HG03575 (cell line): ENCODE measurements around the gene ESR1.
"Not testable (repeated sequence)": the region's sequence is repeated elsewhere in the genome, so short reads cannot be mapped to it uniquely, and the experiment has no call there.

Source experiments
- ATAC-seq: cut with Tn5 transposase; IDR thresholded peaks from one replicate; pipeline ENCODE4 v1.9.1; 2021; ENCODE audit not compliant: unreplicated experiment, insufficient number of reproducible peaks, low FRiP score; ENCODE audit errors: extremely low read depth

The ESR1 gene

GRCh38 chr6:151876122-151876521, 68.6 kb downstream of the ESR1 start:
- ATAC-seq, result no peak

GRCh38 chr6:151877458-151877857, 70.0 kb downstream of the ESR1 start:
- no peak for ATAC-seq

DNA sequence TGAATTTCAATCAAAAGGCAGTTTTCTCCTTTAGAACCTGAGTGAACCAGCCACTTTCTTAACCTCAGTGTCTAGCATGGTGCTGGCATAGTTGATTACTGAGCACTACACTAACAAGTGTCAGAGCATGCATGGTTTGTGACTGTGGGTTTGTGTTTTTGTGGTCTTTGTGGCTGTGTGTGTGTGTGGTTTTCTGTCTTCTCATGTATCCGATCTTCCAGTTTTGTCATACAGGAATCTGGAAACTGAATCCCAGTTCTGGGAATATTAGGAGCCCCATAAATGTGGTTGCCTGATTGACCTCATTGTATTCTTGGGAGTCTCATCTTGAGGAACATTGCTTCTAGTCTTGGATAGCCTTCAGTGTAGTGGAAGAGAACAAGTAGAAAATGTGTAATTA, 73.7 kb downstream of the ESR1 start:
- no peak for ATAC-seq

GRCh38 chr6:151882206-151882605, 74.7 kb downstream of the ESR1 start:
- ATAC-seq, result no peak

- no peak for ATAC-seq
These were observed 77.8 kb downstream of the ESR1 start for GRCh38 chr6:151885234-151885633.

DNA sequence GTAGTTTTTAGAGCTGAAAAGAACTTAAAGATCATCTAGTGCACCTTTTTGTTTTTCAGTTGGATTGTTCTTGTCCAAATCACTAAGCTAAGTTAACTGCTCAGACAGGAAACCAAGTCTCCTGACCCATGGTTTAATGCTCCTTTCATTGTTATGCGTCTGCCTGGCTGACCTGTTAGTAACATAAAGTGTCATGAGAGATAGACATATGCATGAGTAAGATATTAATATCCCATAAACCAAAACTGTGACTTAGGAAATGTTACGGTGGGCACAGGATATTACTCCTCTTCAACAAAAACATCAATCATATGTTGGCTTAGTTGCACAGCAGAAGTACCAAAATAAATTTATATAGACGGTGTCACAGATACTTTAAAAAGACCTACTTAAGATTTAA, 84.0 kb downstream of the ESR1 start:
- ATAC-seq, result no peak

GRCh38 chr6:151894426-151894825, 86.9 kb downstream of the ESR1 start:
- ATAC-seq, result not testable (repeated sequence)

DNA sequence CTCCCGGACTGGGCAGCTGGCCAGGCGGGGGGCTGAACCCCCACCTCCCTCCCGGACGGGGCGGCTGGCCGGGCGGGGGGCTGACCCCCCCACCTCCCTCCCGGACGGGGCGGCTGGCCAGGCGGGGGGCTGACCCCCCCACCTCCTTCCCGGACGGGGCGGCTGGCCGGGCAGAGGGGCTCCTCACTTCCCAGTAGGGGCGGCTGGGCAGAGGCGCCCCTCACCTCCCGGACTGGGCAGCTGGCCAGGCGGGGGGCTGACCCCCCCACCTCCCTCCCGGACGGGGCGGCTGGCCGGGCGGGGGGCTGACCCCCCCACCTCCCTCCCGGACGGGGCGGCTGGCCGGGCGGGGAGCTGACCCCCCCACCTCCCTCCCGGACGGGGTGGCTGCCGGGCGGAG, 91.7 kb downstream of the ESR1 start:
- ATAC-seq, result not testable (repeated sequence)

DNA sequence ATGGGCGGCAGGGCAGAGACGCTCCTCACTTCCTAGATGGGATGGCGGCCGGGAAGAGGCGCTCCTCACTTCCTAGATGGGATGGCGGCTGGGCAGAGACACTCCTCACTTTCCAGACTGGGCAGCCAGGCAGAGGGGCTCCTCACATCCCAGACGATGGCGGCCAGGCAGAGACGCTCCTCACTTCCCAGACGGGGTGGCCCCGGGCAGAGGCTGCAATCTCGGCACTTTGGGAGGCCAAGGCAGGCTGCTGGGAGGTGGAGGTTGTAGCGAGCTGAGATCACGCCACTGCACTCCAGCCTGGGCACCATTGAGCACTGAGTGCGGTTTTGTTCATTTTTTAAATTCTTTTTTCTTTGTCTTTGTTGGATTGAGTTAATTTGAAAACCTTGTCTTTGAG, 92.3 kb downstream of the ESR1 start:
- ATAC-seq, result not testable (repeated sequence)

- no peak for ATAC-seq
These were observed 92.8 kb downstream of the ESR1 start for GRCh38 chr6:151900256-151900655.

DNA sequence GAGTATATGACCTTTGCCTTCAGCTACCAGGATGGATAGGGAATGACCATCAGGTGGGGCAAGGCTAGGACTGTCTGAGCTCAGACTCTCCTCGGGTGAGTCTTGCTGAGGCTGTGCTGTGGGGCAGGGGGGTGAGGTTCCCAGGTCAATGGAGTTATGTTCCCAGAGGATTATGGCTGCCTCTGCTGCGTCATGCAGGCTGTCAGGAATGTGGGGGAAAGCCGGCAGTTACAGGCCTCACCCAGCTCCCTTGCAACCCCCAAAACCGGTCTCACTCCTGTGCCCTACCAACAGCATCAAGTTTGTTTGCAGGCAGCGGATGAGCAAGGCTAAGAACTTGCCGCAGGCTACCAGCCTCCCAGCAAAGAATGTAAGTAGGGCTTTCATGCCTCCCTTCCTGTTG, 93.5 kb downstream of the ESR1 start:
- no peak for ATAC-seq

- ATAC-seq, result no peak
These were observed 97.1 kb downstream of the ESR1 start for GRCh38 chr6:151904631-151905030.

DNA sequence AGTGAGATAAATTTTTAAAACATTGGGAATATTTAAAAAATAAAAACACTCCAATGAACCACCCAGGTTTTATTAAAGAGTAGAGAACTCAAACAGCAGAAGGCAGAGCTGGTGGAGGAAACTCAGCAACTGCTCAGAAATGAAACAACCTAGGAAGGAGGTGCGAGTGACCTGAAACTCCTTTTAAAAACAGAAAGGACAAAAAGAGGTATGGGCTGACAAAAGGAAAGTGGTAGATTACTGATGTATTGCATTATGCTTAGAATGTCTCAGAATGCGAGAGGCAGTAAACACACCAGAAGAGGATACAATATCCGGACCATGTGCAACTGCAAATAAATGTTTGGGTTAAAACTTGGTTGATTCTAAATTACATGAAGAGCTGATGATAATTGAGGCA, 97.6 kb downstream of the ESR1 start:
- ATAC-seq, result no peak

DNA sequence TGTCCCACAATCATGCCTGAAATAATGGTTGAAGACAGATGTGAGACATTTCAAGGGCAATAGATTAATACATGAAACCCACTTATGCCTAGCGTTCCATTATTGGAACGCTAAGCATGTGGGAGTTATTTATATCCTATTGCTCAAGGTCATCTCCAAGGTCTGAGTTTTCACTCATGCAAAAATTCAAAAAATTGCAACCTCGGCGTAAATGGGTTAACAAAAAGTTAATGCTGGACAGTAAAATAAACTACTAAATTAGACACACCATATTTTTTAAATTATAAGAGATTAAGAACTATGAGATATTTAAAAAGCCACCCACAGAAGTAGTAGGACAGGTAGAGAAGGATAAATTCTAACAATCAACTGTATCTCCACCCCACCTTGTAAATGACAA, 98.4 kb downstream of the ESR1 start:
- no peak for ATAC-seq

- ATAC-seq, result no peak
These were observed 103.9 kb downstream of the ESR1 start for GRCh38 chr6:151911401-151911800.

DNA sequence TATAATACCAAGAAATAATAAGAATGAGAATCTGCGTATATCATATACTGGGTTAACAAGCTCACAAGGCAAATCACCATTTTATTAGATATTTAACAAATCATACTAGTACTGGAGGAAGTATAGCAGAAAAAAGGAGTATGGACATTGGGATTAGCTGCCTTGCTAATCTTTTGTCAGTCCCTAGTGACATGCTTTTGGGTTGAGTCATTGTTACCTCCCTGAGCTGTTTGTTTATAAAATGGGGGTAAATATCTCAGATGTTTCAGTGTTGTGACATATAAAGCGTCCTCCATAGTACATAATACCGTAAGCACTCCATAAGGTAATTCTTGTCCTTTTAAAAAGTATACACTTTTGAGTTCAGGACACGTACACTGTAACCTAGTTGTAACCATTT, 107.0 kb downstream of the ESR1 start:
- ATAC-seq, result no peak

- ATAC-seq, result no peak
These were observed 108.6 kb downstream of the ESR1 start for GRCh38 chr6:151916075-151916474.

DNA sequence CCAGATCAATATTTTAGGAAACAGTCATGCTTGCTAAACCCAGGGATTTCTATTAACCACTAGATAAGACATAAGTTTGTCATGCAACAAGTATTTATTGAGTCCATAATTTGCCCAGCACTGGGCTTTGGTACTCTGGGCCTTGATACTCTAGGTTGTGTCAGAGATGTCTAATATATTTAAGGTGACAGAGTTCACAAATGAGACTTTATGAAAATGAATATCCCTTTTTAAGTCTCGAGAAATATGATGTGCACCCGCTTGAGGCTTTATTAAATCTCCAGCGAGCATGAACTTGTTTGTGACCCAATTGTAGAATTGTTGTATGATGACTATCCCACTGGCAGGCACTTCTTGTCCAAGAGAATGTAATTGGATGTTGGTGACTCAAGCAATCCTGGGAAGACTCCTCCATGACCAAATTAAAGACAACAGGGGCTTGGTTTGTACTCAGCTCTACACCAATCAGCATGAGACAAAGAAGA, 109.2 kb downstream of the ESR1 start:
- no peak for ATAC-seq

DNA sequence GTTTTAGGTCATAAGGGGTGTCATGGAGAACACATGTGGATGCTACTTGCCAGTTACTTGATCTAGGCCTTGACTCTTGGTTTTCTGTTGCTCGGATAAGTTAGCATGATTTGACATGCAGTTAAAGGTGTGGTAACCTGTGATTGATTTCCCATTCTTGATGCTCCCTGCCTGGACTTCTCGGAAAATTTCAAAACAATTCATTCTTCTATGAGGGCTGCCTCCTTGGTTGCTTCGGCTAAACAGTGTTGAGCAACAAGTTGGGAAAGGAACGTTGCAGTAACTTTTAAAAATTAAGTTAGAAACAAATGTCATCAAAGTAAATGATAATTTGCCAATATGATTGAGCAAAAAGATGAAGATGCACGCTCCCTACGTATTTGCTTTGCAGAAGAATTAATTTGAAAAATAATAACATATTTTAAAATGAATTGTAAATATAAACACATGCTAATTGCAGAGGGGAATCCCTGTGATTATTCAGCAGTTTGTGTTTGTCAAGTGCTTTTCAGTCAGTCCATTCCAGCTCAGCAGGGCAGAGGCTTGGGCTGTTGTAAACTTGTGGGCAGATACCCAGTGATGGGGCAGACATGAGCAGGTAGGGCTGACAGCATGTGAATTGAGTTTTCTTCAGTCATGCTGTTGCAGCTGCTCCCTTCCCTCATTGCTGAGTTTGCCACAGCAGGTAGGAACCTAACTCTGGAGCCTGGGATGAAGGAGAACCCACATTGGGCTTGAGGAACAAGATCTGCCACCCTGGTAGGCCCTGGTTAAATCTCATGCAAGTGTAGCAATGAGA, 110.2 kb downstream of the ESR1 start:
- no peak for ATAC-seq

- ATAC-seq, result no peak
These were observed 132.8 kb downstream of the ESR1 start for GRCh38 chr6:151940307-151940706.
